Urothelium cell line (cell line): ENCODE measurements around the gene ATP6V1C2.

Experiments used
- DNase-seq: peaks from one replicate; pipeline ENCODE4 v3.0.0; 2011; ENCODE audit warnings: low spot score, mixed read lengths
- FAIRE-seq: peaks from 2 replicates; lab custom pipeline; 2011; peaks lifted over from hg19 to GRCh38; lab: Jason Lieb, UNC

ATP6V1C2 gene

DNA sequence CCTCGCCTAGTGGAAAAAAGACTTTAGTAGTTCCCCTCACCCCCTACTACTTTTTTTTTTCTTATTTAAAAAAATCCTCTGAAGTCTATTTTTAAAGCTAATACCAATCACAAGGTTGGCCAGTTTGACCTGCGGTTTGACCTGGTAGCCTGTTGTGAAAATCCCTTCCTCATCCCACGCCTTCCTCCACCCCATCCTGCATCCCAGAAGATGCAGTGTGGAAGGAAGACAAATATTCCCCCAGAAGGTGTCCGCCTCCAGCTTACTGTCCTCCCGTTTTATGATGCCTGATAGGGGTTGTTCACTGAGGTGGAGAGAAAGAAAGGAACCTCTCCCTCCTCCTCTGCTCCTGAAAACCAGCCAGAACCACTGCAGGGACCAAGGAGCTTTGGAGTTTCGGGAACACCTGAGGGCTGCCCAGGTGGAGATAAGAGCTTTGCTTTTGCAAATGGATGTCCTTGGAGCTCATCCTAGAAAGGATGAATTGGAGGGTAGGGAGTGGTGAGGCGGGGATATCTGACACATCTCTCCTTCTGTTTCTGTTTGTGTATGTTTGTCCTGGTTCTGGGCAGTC, 909 bp downstream of the ATP6V1C2 start:
- DNase-seq (no peak), FAIRE-seq (no peak)

- DNase-seq (no peak), FAIRE-seq (no peak)
Measured at GRCh38 chr2:10732924-10733565, 11.6 kb downstream of the ATP6V1C2 start.

DNA sequence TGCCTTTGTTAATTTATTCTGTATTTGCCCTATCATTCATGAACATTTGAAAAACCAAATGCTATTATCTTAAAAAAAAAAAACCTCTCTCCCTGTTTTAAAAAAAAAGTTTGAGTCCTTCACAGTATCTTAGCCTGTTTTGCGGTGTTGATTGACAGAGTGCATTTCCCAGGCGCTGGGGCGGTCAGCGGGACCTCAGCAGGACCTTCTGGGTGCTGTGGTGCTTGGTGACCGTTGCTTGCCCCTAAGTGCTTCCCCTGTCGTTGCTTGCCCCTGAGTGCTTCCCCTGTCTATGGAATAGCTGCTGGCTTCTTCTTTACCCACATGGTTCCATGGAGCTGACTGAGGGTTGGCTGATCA, 12.1 kb downstream of the ATP6V1C2 start:
- no peak for DNase-seq
- no peak for FAIRE-seq

GRCh38 chr2:10733980-10734379, 12.6 kb downstream of the ATP6V1C2 start:
- DNase-seq (no peak), FAIRE-seq (no peak)

- no peak for DNase-seq
- no peak for FAIRE-seq
Measured at GRCh38 chr2:10738192-10738591, 16.8 kb downstream of the ATP6V1C2 start.

DNA sequence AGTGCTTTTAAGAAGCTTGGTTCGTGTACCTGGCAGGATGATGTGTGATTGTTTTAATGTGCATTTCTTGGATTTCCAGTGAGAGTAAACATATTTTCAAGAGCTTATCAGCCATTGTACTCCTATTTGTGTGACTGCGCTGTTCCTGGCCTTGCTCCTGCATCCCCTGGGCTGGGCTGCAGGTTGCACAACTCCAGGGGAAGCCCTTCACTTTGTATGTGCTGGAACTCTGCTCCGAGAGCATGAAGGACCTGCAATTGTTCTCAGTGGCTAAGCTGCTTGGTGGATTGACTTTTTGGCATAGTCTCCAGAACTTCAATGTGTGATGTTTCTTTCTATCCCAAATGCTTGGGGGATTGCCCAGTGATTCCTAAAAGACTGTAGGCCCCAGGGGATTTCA, 18.8 kb downstream of the ATP6V1C2 start:
- DNase-seq, result no peak
- no peak for FAIRE-seq

DNA sequence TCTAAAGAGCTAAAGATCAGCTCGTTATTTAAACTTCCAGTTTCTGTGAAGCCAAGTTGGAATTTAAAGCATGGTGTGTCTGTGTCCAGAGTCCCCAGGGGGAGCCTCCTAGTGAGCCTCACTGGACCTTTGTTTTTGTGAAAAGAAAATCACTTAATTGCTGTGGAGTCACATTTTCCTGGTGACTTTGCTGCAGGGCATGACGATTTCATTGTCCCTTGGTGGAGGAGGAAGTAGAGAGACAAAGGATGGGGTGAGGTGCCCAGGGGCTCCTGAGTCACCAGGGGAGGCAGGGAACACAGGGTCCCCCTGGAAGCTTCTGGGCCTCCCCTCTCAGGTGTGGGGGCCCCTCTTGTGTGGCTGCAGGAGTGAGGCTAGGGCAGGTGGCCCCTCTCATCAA, 19.7 kb downstream of the ATP6V1C2 start:
- no peak for DNase-seq
- FAIRE-seq, result no peak

DNA sequence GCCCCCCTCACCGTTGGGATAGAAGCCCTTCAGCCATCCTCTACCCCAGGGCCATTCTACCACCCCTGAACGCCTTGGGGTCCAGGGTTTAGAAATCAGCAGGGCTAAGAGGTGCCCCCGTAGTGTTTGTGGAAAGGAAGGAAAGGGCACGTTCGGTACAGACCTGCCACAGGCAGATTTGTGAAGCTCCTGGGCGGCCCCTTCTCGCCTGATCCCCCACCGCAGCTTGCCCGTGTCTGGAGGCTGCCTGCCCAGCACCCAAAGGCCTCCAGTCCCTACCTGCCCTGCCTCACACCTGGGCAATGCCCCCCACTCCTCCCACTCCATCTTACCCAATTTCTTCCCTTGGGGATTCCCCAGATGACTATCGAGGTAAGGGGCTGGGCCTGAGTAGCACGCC, 21.2 kb downstream of the ATP6V1C2 start:
- FAIRE-seq, result no peak
- DNase-seq, result no peak

DNA sequence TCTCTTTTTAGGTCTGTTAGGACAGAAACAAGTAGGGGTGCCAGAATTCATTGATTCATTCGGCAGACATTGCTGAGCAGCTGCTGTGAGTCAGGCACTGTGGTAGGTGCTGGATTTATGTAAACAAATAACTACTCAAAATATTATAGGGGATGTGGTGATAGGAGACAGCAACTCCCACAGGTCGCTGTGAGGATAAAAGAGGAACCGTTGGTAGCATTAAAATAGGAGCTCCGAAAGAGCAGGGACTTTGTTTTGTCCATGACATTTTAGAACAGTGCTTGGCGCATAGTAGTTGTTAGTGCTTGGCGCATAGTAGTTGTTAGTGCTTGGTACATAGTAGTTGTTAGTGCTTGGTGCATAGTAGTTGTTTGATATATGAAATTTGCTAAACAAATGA, 29.2 kb downstream of the ATP6V1C2 start:
- FAIRE-seq (no peak), DNase-seq (no peak)

- no peak for FAIRE-seq
- no peak for DNase-seq
Measured at GRCh38 chr2:10752236-10752635, 30.8 kb downstream of the ATP6V1C2 start.

- DNase-seq, result no peak
- no peak for FAIRE-seq
Measured at GRCh38 chr2:10753156-10753555, 31.7 kb downstream of the ATP6V1C2 start.

DNA sequence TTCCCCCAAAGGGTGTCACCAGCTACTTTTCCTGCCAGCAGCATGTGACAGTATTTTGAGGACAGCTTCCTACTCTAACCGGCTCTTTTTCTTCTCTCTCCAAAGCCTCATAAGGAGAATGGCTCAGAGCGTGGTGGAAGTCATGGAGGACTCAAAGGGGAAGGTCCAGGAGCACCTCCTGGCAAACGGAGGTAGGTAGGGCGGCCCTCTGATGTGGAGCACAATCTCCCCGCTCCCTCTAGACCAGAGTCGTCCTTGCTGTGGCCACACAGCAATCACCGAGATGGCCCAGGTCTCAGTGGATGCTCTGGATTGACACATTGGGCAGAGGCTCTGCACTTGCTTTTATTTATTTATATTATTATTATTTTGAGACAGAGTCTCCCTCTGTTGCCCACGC, 32.4 kb downstream of the ATP6V1C2 start:
- no peak for DNase-seq
- FAIRE-seq, result no peak

- no peak for FAIRE-seq
- DNase-seq, result no peak
Measured at GRCh38 chr2:10755621-10756020, 34.2 kb downstream of the ATP6V1C2 start.

DNA sequence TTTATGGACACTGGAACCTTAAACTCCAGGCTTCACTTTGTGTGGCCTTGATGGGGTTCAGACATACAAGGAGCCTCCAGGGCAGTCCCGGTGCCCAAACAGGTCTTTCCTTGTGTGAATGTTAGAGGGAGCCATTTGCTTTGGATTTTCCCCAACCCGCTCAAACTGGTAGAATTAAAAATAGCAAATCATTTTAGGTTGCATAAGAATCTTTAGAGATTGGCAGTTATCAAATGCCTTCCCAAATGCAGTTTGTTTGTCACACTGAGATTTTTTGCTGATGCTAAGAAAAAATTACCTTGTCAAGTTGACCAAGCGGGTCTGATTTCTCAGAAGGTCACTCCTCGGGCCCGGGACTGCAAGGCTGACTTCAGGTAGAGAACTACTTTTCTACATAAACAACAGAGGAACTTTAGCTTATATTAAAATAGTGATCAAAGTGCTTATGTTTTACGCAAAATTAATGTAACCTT, 36.4 kb downstream of the ATP6V1C2 start:
- DNase-seq (no peak), FAIRE-seq (no peak)

- DNase-seq (no peak), FAIRE-seq (no peak)
Measured at GRCh38 chr2:10759151-10759714, 37.8 kb downstream of the ATP6V1C2 start.

DNA sequence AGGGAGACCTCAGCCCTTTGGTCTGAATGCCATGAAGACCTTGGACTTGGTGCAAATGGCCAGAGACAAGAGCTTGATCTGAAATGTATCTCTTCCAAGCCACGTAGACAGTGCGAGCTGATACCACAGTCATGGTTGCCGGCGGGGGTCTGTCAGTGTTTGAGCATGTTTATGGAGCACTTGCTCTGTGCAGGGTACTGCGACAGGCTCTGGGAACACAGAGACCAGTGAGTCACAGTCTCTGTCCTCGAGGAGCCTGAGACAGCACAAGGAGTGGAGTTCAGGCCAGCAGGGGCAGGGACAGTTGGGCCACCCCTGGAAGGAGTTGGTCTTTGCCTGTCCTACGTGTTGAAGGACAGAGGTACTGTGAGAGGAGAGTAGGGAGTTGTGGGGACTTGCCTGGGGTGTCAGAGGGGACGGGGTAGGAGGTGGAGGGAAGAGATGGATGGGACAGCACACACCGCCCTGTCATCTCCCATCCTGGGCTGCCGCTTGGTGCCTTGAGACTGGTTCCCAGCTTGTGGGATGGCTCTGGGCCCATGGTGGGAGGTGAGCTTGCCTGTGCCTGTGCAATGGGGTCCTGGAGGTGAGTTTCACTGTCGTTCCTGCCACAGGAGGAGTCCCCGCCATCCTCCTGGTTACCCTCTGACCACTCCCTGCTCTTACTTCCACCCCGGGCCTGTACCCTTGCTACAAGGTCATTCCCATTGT, 39.5 kb downstream of the ATP6V1C2 start:
- DNase-seq (no peak), FAIRE-seq (no peak)

DNA sequence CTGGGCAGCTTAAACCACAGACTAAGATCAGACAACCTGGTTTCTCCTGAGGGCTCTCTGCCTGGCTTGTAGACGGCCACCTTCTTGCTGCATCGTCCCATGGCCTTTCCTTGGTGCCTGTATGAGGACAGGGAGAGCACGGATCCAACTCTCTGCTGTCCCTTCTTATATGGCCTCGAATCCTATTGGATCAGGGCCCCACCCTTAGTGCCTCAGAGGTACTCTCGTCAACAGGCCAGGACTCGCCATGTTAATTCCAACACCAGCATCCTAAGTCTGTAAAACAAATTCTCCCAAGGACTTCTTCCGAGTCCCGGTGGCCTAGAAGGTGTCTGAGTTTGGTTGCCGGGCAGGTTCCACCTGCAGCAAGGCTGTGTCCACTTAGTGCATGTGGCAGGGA, 40.2 kb downstream of the ATP6V1C2 start:
- FAIRE-seq (no peak), DNase-seq (no peak)

DNA sequence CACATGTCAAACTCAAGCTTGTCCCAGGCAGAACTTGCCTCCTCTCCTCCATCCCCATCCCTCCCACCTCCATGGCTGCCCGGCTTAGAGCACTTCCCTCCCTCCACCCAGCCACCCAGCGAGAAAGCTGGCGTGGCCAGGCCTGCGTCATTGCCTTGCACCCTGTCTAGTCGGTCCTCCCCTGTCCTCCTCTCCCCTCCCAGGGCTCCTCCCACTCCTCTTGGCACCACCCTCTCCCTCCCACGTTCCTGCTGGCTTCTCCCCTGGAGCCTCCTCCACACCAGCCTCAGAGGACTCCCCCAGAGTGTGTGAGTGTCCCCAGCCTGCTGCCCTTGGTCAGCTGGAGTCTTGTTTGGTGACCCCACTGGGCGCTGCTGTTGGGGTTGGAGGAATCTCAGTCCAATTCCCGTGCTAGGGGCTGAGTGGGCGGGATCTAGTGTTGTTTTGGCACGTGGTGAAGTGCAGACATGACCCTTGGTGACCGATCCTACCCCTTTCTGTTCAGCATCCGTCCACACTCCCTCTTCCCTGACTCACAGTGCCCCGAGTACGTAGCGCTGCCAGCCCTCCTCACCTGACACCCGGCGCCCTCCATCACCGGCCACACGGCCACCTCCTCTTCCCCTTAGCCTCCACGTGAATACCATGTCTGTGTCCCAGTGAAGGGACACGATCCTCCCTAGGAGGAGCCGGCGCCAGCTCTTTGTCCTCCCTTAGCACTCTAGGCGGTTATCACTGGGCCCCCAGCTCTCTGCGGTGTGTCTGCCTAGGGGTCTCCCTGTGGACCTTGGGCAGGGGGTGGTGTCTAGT, 41.4 kb downstream of the ATP6V1C2 start:
- DNase-seq, result no peak
- FAIRE-seq, result no peak

DNA sequence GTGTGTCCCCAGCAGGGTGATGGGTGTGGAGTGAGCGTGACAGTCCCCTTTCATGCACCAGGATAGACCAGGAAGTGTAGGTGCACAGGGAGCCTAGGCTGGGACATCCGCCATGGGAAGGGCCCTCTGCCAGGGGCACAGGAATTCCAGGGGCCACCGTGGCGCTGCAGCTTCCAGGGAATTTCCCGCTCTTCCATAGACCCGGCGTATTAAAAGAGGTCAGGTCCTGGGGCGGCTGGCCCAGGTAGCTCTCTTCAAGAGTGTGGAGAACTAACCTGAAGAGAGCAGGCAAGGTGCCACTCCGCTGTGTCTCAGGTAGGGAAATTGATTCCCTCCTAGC, 42.0 kb downstream of the ATP6V1C2 start:
- FAIRE-seq (no peak), DNase-seq (no peak)

- DNase-seq, result no peak
- FAIRE-seq, result no peak
Measured at GRCh38 chr2:10764096-10764785, 42.8 kb downstream of the ATP6V1C2 start.

DNA sequence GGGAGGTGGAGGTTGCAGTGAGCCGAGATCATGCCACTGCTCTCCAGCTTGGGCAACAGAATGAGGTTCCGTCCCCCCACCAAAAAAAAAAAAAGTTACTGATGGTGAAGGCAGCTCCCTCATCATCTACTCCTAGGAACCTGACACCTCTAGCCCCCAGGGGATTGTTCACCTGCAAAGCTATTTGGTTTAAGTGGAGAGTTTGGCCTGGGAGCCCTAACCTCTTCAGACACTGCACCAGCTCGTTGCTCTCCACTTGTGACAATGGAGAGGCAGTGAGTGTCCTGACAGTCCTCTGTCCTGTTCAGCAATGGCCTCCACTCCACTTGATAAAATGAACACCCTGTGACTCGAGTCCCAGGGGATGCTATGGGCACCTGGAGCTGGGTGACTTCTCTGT, 43.5 kb downstream of the ATP6V1C2 start:
- DNase-seq, result no peak
- FAIRE-seq, result no peak
